SK-N-MC (cell line): ENCODE measurements around the gene CNNM2.

Experiments used
- EZH2 ChIP-seq: fragments of 200-600 bp; sonication (generic); IDR thresholded peaks from one replicate; pipeline ENCODE4 v1.6.1; 2017; ENCODE audit warnings: antibody characterized with exemption
- FOXP2 ChIP-seq: optimal IDR thresholded peaks from 2 replicates; pipeline ENCODE3; 2011; ENCODE audit warnings: mild to moderate bottlenecking, moderate library complexity; ENCODE audit not compliant: insufficient read depth; ENCODE audit errors: extremely low read length, control extremely low read depth
- POLR2AphosphoS5 ChIP-seq: IDR thresholded peaks from 2 replicates; pipeline ENCODE4 v1.6.1; 2012; ENCODE audit warnings: mild to moderate bottlenecking, low read depth, low read length, borderline replicate concordance

- TF ChIP-seq POLR2AphosphoS5 (no peak), EZH2 (no peak), FOXP2 (no peak)
Measured at GRCh38 chr10:103047381-103047780, 129.3 kb downstream of the CNNM2 start.
